ENCODE data around the gene PSMD13.

GRCh38 chr11:282171-282570 lies 45.4 kb downstream of the PSMD13 start:
- TF ChIP-seq, protein P1, sequence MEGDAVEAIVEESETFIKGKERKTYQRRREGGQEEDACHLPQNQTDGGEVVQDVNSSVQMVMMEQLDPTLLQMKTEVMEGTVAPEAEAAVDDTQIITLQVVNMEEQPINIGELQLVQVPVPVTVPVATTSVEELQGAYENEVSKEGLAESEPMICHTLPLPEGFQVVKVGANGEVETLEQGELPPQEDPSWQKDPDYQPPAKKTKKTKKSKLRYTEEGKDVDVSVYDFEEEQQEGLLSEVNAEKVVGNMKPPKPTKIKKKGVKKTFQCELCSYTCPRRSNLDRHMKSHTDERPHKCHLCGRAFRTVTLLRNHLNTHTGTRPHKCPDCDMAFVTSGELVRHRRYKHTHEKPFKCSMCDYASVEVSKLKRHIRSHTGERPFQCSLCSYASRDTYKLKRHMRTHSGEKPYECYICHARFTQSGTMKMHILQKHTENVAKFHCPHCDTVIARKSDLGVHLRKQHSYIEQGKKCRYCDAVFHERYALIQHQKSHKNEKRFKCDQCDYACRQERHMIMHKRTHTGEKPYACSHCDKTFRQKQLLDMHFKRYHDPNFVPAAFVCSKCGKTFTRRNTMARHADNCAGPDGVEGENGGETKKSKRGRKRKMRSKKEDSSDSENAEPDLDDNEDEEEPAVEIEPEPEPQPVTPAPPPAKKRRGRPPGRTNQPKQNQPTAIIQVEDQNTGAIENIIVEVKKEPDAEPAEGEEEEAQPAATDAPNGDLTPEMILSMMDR (IDR thresholded peaks at IDR 0.05; ENCODE audit: insufficient read depth, low read length), result no peak
- TF ChIP-seq POLR2AphosphoS5 (IDR thresholded peaks at IDR 0.05; ENCODE audit: low read depth) (no peak), SPI1 (IDR thresholded peaks at IDR 0.05; ENCODE audit: borderline replicate concordance, low read depth) (no peak)
